ENCODE measurements around the gene SFMBT1.

- no peak for TF ChIP-seq CTCF (IDR thresholded peaks at IDR 0.05; ENCODE audit: low read depth, low read length, poor library complexity, severe bottlenecking)
- no peak for TF ChIP-seq EZH2phosphoT487 (IDR thresholded peaks at IDR 0.05; ENCODE audit: borderline replicate concordance, low read length)
These were observed 171.6 kb downstream of the SFMBT1 start for GRCh38 chr3:52874160-52874701.
